CD4-positive, alpha-beta memory T cell (primary cell): ENCODE results near the gene PITRM1. TPM values are rescaled to one million over a fixed set of nuclear protein-coding genes. Genes with fewer than 3 reads are reported as not detected.

Experiments used
- CTCF ChIA-PET: fragments of 350-600 bp; sonication (Branson Sonifier 250); formaldehyde crosslinking; loops from one replicate; lab custom pipeline; 2021; ENCODE audit warnings: inconsistent platforms; ENCODE audit not compliant: partially characterized antibody; lab: Charles Lee
- POLR2A ChIA-PET: fragments of 350-600 bp; sonication (Branson Sonifier 250); formaldehyde crosslinking; loops from one replicate; lab custom pipeline; 2021; ENCODE audit not compliant: partially characterized antibody; lab: Charles Lee
- DNase-seq, 5 donors: peaks; one replicate each; pipeline versions ENCODE4 v3.0.0 to v3.0.0-alpha.2; 2020 to 2022; ENCODE audit warnings: mixed read lengths in 1 of 5
- H3K27ac ChIP-seq: one replicate; pipeline ENCODE4 v1.7.0; 2013; ENCODE audit warnings: low read depth, low read length
- H3K27me3 ChIP-seq: 2 replicates; pipeline ENCODE4 v1.7.0; 2013; ENCODE audit warnings: mild to moderate bottlenecking, low read length, moderate library complexity; ENCODE audit not compliant: insufficient read depth
- H3K36me3 ChIP-seq: 2 replicates; pipeline ENCODE4 v1.7.0; 2013; ENCODE audit warnings: mild to moderate bottlenecking, low read length, moderate library complexity; ENCODE audit not compliant: insufficient read depth
- H3K4me1 ChIP-seq: 2 replicates; pipeline ENCODE4 v1.7.0; 2013; ENCODE audit warnings: mild to moderate bottlenecking, low read length, moderate library complexity; ENCODE audit not compliant: insufficient read depth
- H3K4me3 ChIP-seq, 2 donors: one replicate each; pipeline ENCODE4 v1.7.0; 2013; ENCODE audit warnings: low read length in 2 of 2, mild to moderate bottlenecking in 1 of 2
- H3K9me3 ChIP-seq, 2 donors: one replicate each; pipeline ENCODE4 v1.7.0; 2013; ENCODE audit warnings: low read length in 2 of 2, control low read depth in 1 of 2; ENCODE audit not compliant: control insufficient read depth in 1 of 2
- H3K27ac Mint-ChIP-seq, 7 donors: one replicate each; pipeline ENCODE4 v1.8.0; 2020 to 2021; ENCODE audit warnings: mixed read lengths in 7 of 7, mild to moderate bottlenecking in 6 of 7, inconsistent platforms in 3 of 7, moderate library complexity in 3 of 7
- H3K27me3 Mint-ChIP-seq, 2 donors: one replicate each; pipeline ENCODE4 v1.8.0; 2020 to 2021; ENCODE audit warnings: mixed read lengths in 2 of 2
- H3K36me3 Mint-ChIP-seq, 2 donors: one replicate each; pipeline ENCODE4 v1.8.0; 2020 to 2021; ENCODE audit warnings: mixed read lengths in 2 of 2, inconsistent platforms in 1 of 2, mild to moderate bottlenecking in 1 of 2
- H3K4me1 Mint-ChIP-seq, 4 donors: one replicate each; pipeline ENCODE4 v1.8.0; 2020 to 2021; ENCODE audit warnings: mixed read lengths in 4 of 4, mild to moderate bottlenecking in 1 of 4
- H3K4me3 Mint-ChIP-seq, 8 donors: one replicate each; pipeline ENCODE4 v1.8.0; 2020 to 2021; ENCODE audit warnings: mixed read lengths in 8 of 8, mild to moderate bottlenecking in 7 of 8, moderate library complexity in 6 of 8, inconsistent platforms in 3 of 8
- H3K9me3 Mint-ChIP-seq, 8 donors: one replicate each; pipeline ENCODE4 v1.8.0; 2020 to 2021; ENCODE audit warnings: mixed read lengths in 8 of 8, mild to moderate bottlenecking in 5 of 8, inconsistent platforms in 3 of 8, moderate library complexity in 1 of 8
- intact Hi-C: fragments of 100-400 bp; cut with micrococcal nuclease; formaldehyde crosslinking; loops from one replicate; pipeline ENCODE4 v1.15.1; 2023
- polyA plus RNA-seq, 2 donors: library from polyadenylated mRNA; unstranded; fragments of 300-500 nt; fragmentation: Illumina TruSeq; gene quantifications; one replicate each; pipeline ENCODE4 v1.2.3, GENCODE V29; 2021
- total RNA-seq, 2 experiments: library from RNA; stranded (reverse); gene quantifications; one replicate each; pipeline ENCODE4 v1.2.3, GENCODE V29; 2021

The PITRM1 gene
- total and polyA plus RNA-seq, 4 experiments from 2014 or later = 25.5 to 80.7 (median 63.0) TPM

DNA sequence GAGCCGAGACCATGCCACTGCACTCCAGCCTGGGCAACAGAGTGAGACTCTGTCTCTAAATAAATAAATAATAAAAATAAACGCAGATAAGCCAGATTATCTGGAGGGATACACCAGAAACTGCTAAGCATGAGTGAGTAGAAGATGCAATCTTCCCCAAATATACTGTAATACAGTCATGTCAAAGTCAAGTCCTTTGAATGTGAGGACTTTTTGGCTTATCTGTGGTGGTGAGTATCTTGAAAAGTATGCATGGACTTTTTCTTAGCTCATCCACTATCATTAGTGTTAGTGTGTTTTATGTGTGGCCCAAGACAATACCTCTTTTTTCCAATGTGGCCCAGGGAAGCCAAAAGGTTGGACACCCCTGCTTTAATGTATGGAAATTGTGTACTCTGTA lies 44.7 kb upstream of the PITRM1 start:
- Histone ChIP-seq H3K27me3 (no peaks in the 10 kb centered on the region), H3K9me3 (no peaks in the 10 kb centered on the region), H3K4me1 (no peaks in the 10 kb centered on the region), H3K36me3 (no peaks in the 10 kb centered on the region), H3K4me3 (no peak overlapping the region), H3K27ac (no peak overlapping the region)
- no peak overlapping the region for H3K4me3 Mint-ChIP-seq
- no peaks in the 10 kb centered on the region for H3K36me3 Mint-ChIP-seq
- intact Hi-C loops = no loop called here
- no peak overlapping the region for H3K27ac Mint-ChIP-seq
- peaks cover 0 to 6% (median 0%) of the 10 kb centered on the region in 8 donors for H3K9me3 Mint-ChIP-seq
- H3K27me3 Mint-ChIP-seq = peaks cover 0 to 3% of the 10 kb centered on the region in 2 donors
- ChIA-PET CTCF (interaction anchor here (0.7 to 1.5 kb wide), 2 partner anchors 20 to 25 kb away, joined by 3 to 5 read pairs; no protein-coding TSS in a partner anchor), POLR2A (no interaction called here)
- peaks cover 0 to 2% (median 0%) of the 10 kb centered on the region in 4 donors for H3K4me1 Mint-ChIP-seq
- DNase-seq = no peak

DNA sequence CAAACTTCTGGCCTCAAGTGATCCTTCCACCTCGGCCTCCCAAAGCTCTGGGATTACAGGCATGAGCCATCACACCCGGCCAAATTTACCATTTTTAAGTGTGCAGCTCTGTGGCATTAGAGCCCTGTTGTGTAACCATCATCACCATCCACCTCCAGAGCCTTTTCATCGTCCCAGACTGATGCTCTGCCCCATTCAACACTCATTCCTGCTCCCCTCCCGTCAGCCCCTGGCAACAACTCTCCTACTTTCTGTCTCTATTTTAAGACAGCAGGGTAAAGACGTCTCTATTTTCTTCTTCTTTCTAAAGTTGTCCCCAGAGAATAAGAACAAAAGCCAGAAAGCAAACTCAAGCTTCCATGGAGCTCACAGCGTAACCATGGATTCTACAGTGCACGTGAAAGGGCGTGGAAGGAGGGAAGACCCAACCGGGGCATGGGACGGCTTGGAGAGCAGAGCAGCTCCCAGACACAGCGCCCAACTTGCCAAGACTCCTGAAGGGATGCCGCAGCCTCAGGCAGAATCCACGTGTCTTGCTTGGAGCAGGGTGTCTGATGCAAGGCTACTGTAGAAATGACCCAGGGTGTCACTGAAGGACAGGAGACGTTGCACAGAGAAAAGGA lies 42.7 kb upstream of the PITRM1 start:
- H3K27me3 Mint-ChIP-seq = peaks cover under 1 to 5% of the 10 kb centered on the region in 2 donors
- H3K4me1 Mint-ChIP-seq = no peaks in the 10 kb centered on the region
- Histone ChIP-seq H3K4me3 (no peak overlapping the region), H3K27ac (no peak overlapping the region), H3K9me3 (no peaks in the 10 kb centered on the region), H3K4me1 (no peaks in the 10 kb centered on the region), H3K36me3 (no peaks in the 10 kb centered on the region), H3K27me3 (no peaks in the 10 kb centered on the region)
- ChIA-PET POLR2A (no interaction called here), CTCF (no interaction called here)
- no peak for DNase-seq
- no peak overlapping the region for H3K4me3 Mint-ChIP-seq
- peaks cover 0 to 6% (median 0%) of the 10 kb centered on the region in 8 donors for H3K9me3 Mint-ChIP-seq
- H3K27ac Mint-ChIP-seq = no peak overlapping the region
- intact Hi-C loops = no loop called here
- no peaks in the 10 kb centered on the region for H3K36me3 Mint-ChIP-seq

DNA sequence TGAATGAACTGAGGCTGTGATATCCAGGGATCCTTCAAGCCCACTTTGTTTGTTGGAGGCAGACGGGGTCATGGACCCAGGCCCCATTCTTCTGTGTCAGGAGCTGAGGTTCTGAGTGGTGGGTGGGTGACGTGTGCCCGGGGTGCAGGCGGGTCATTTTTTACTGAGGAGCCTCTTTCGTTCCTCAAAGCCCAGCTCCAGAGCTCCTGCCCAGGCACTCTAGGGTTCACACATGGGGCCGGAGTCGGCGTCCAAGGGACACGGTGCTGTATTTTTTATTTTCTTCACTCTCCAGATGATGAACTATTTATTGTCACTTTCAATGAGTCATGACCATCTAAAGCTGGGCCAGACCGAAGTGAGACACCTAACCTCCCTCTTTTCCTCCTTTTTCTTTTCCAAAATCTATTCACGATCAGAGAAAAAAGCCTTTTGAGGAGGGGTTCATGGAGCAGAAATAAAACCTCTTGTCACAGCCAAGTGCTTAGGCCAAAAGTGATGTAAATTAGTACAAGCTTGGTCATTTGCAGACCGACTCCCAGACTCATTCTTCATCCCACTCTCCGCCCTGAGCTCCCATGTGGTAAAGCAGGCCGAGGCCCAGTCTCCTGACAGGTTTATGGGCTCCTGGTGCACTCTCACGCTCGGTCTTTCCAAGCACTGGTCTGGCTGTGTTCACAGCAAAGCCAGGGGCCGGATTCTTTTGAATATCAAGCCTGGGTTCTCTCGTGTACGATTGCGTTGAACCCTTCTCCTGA lies 41.4 kb upstream of the PITRM1 start:
- no peaks in the 10 kb centered on the region for H3K4me1 ChIP-seq
- no peak for DNase-seq
- Mint-ChIP-seq H3K4me1 (peaks cover 0 to 1% (median 0%) of the 10 kb centered on the region in 4 donors), H3K27me3 (peaks cover 8 to 9% of the 10 kb centered on the region in 2 donors), H3K27ac (no peak overlapping the region), H3K9me3 (peaks cover 0 to 2% (median 0%) of the 10 kb centered on the region in 8 donors), H3K4me3 (no peak overlapping the region), H3K36me3 (no peaks in the 10 kb centered on the region)
- no peaks in the 10 kb centered on the region for H3K27me3 ChIP-seq
- intact Hi-C loops = no loop called here
- H3K4me3 ChIP-seq = no peak overlapping the region
- H3K9me3 ChIP-seq = no peaks in the 10 kb centered on the region
- ChIA-PET CTCF (interaction anchor here (1.3 to 1.6 kb wide), 2 partner anchors 16 to 19 kb away, joined by 3 to 4 read pairs; no protein-coding TSS in a partner anchor), POLR2A (interaction anchor here (0.6 kb wide), 1 partner anchor 756 kb away, joined by 3 read pairs; no protein-coding TSS in a partner anchor)
- H3K27ac ChIP-seq = no peak overlapping the region
- H3K36me3 ChIP-seq = no peaks in the 10 kb centered on the region

DNA sequence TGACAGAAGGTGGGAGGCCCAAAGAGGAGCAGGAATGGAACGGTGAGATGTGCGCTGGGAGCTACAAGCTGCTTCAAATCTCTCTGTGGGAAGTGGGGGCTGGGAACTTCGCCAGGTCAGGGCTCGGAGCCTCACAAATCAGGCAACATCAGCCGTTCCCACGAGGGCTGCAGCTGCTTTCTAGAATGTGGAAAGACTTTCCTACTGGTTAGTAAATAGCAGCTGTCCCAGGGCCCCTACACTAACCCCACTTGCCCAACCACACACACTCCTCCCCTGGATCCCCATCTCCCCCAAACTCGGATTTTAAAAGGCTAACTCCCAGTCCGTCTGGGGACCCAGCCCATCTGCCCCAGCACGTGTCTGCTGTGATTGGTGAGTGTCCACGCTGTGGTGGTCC lies 40.6 kb upstream of the PITRM1 start:
- Histone ChIP-seq H3K27ac (no peak overlapping the region), H3K36me3 (no peaks in the 10 kb centered on the region), H3K27me3 (no peaks in the 10 kb centered on the region), H3K9me3 (no peaks in the 10 kb centered on the region), H3K4me1 (no peaks in the 10 kb centered on the region), H3K4me3 (no peak overlapping the region)
- Mint-ChIP-seq H3K9me3 (no peaks in the 10 kb centered on the region), H3K36me3 (no peaks in the 10 kb centered on the region), H3K27ac (no peak overlapping the region), H3K4me3 (no peak overlapping the region), H3K27me3 (peaks cover 9% of the 10 kb centered on the region in 2 donors), H3K4me1 (peaks cover 0 to 1% (median 0%) of the 10 kb centered on the region in 4 donors)
- ChIA-PET POLR2A (interaction anchor here (0.6 kb wide), 1 partner anchor 757 kb away, joined by 3 read pairs; no protein-coding TSS in a partner anchor), CTCF (interaction anchor here (1.3 to 1.6 kb wide), 2 partner anchors 15 to 18 kb away, joined by 3 to 4 read pairs; no protein-coding TSS in a partner anchor)
- DNase-seq = no peak
- intact Hi-C loops = no loop called here

DNA sequence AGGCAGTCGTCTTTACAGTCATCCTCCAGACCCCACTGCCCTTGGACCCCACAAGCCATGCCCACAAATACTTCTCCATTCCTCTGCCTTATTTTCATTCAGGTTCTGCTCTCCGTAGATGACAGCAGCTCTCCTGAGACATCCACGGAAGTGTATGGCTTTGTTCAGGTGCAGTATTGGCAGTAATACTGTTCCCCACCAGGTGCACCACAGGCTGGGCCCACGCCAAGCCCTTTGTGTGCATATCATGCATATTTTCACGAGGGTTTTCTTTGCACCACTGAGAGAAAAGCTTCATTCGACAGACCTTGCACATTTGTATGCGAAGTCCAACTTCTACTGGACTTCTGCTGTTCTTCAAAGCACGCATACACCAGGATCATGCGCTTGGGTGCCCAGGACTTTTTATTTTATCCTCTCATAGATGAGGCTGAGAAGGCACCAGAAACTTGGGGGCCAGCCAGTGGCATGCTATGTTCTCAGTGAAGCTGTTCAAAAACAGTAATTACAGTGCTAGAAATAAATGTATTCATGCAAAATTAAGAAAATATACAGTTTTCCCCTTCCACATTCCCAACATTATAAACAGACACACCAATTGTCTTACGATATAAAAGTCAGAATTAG lies 37.8 kb upstream of the PITRM1 start:
- Mint-ChIP-seq H3K9me3 (no peaks in the 10 kb centered on the region), H3K4me1 (peaks cover 0 to 1% (median 0%) of the 10 kb centered on the region in 4 donors), H3K27me3 (peaks cover 15% of the 10 kb centered on the region in 2 donors), H3K27ac (no peak overlapping the region), H3K36me3 (no peaks in the 10 kb centered on the region), H3K4me3 (no peak overlapping the region)
- POLR2A ChIA-PET = no interaction called here
- H3K27me3 ChIP-seq = peaks cover 7% of the 10 kb centered on the region
- no peaks in the 10 kb centered on the region for H3K4me1 ChIP-seq
- no peak overlapping the region for H3K4me3 ChIP-seq
- intact Hi-C loops = no loop called here
- CTCF ChIA-PET = interaction anchor here (1.5 kb wide), 1 partner anchor 14 kb away, joined by 4 read pairs; no protein-coding TSS in a partner anchor
- no peaks in the 10 kb centered on the region for H3K36me3 ChIP-seq
- no peak for DNase-seq
- H3K9me3 ChIP-seq = no peaks in the 10 kb centered on the region
- H3K27ac ChIP-seq = no peak overlapping the region

DNA sequence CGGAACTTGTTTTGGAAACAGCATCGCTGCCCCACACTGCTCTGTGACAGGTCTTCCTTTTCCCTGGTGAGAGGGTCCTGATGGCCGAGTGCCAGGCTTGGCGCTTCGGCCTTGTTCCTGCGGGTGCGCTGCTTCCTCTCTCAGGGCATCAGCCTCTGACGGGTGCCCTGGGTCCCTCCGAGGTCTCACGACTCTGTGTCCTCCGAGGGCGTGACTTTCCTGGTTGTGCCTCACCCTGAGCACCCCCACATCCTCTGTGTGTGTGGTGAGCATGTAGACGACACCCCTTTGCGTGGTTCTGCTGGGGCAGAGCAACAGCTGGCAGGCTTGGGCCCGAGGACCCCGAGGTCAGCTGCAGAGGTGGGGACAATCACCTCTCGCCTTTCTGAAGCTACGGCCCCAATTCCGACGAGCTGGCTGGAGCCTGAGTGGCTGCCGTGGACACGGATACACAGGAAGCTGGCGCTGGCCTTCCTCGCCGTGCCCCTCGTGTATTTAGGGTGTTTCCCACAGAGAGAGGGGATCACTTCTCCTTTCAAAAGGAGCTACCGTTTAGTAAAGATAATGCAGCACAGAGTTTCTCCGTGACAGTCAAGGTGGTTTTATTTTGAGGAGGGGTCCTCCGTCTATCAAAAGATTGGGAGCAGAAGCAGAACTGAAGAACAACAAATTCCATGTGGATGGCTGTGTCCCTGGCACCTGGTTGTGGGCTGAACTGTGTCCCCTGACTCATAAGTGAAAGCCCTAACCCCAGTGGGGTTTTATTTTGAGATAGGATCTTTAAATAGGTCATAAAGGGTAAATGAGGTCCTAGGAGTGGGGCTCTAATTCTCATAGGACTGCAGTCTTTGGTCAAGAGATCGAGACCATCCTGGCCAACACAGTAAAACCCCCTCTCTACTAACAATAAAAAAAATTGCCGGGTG lies 36.2 kb upstream of the PITRM1 start:
- Histone ChIP-seq H3K27me3 (peaks cover 7% of the 10 kb centered on the region), H3K36me3 (no peaks in the 10 kb centered on the region), H3K4me3 (no peak overlapping the region), H3K4me1 (no peaks in the 10 kb centered on the region), H3K27ac (no peak overlapping the region), H3K9me3 (no peaks in the 10 kb centered on the region)
- Mint-ChIP-seq H3K27me3 (peaks cover 15 to 18% of the 10 kb centered on the region in 2 donors), H3K4me3 (no peak overlapping the region), H3K27ac (no peak overlapping the region), H3K36me3 (no peaks in the 10 kb centered on the region), H3K9me3 (no peaks in the 10 kb centered on the region), H3K4me1 (peaks cover 3 to 6% (median 5%) of the 10 kb centered on the region in 4 donors)
- DNase-seq = no peak
- intact Hi-C loops = no loop called here
- POLR2A ChIA-PET = no interaction called here
- CTCF ChIA-PET = interaction anchor here (1.5 kb wide), 1 partner anchor 12 kb away, joined by 4 read pairs; no protein-coding TSS in a partner anchor
